Body of pancreas (tissue), 4 donors: ENCODE results near the gene ALG3.

Experiments used
- CTCF ChIP-seq, 7 experiments: fragments of 450-650 bp in 4 of 7; fragments of 200-600 bp in 3 of 7; sonication (generic) in 3 of 7; IDR thresholded peaks; one replicate each; pipeline ENCODE4 v1.5.1; 2016 to 2019; ENCODE audit warnings: antibody characterized with exemption in 7 of 7
- POLR2A ChIP-seq, 3 donors: fragments of 450-650 bp; IDR thresholded peaks; one replicate each; pipeline ENCODE4 v1.6.1; 2016; ENCODE audit warnings: antibody characterized with exemption in 3 of 3, mild to moderate bottlenecking in 2 of 3

GRCh38 chr3:184240384-184241140, 8.2 kb downstream of the ALG3 start:
- peak in 2 of 7 experiments; percentile 4 to 12 for TF ChIP-seq CTCF (IDR thresholded peaks at IDR 0.05)
- no peak for TF ChIP-seq POLR2A (IDR thresholded peaks at IDR 0.05)
